Measurements from ENCODE around the gene CDH4. TPM values are rescaled to one million over a fixed set of nuclear protein-coding genes. Genes with fewer than 3 reads are reported as not detected.

CDH4 gene
- total and polyA plus RNA-seq, 2 of the 4 experiments (the other 2 are of a cell fraction), result 1.6 to 3.5 TPM

- H3K4me3 ChIP-seq (ENCODE audit: insufficient read depth, low read depth, low read length), result no peak overlapping the region
- H3K27me3 ChIP-seq (ENCODE audit: control insufficient read depth, insufficient read depth, low read length), result peaks cover 2% of the 10 kb centered on the region; the same call in 1 of the 2 replicates
- H2BK20ac ChIP-seq (ENCODE audit: low read depth, low read length), result no peak overlapping the region
- H2BK5ac ChIP-seq (ENCODE audit: low read depth, low read length, poor library complexity, severe bottlenecking), result no peak overlapping the region
- H2AK9ac ChIP-seq (replicated peaks; ENCODE audit: low read depth, low read length, poor library complexity), result no peak overlapping the region
- no peak overlapping the region for H2AK5ac ChIP-seq (ENCODE audit: low read depth, low read length)
- DNase-seq (no peak), ATAC-seq (ENCODE audit: low read depth) (no peak)
- no peak overlapping the region for H3K23ac ChIP-seq (ENCODE audit: low read depth, low read length)
- ChIA-PET CTCF (no interaction called here), POLR2A (ENCODE audit: unreplicated experiment) (no interaction called here)
- no TSS peak for BruUV-seq (replicated peaks)
- H3K56ac ChIP-seq (ENCODE audit: extremely low read depth, insufficient read depth, low read length), result no peak overlapping the region
- H3K9me1 ChIP-seq (ENCODE audit: insufficient read depth, low read length), result no peaks in the 10 kb centered on the region
- dilution Hi-C loops (cut with HindIII; ENCODE audit: low sequenced_read_pairs, unreplicated experiment), result no loop called here
- no peak overlapping the region for H3K18ac ChIP-seq (ENCODE audit: low read depth, low read length)
- WGBS, 2 experiments (ENCODE audit: extremely low coverage in 2 of 2, insufficient read length in 1 of 2), result no CpG with 5 or more reads among the region's 12 CpGs
- no peaks in the 10 kb centered on the region for H4K20me1 ChIP-seq (ENCODE audit: insufficient read depth, low read length)
- no peak overlapping the region for H4K91ac ChIP-seq (ENCODE audit: insufficient read depth, low read depth, low read length)
- H2BK15ac ChIP-seq (ENCODE audit: low read depth, low read length), result no peak overlapping the region
- no peak overlapping the region for H3K9ac ChIP-seq (ENCODE audit: low read depth, low read length)
- no peaks in the 10 kb centered on the region for H3K79me1 ChIP-seq (ENCODE audit: low read depth in 1 of 2, low read length in 2 of 2)
- no peak overlapping the region for H4K5ac ChIP-seq (ENCODE audit: low read depth, low read length)
- in situ Hi-C loops (cut with MboI; ENCODE audit: low sequenced_read_pairs), result no loop called here
- no peaks in the 10 kb centered on the region for H3K4me1 ChIP-seq (ENCODE audit: control insufficient read depth, insufficient read depth, low read length)
- H2BK120ac ChIP-seq (ENCODE audit: low read depth, low read length), result no peak overlapping the region
- no peaks in the 10 kb centered on the region for H3K9me3 ChIP-seq (ENCODE audit: control insufficient read depth, insufficient read depth, low read length)
- no peak overlapping the region for H3K4ac ChIP-seq (ENCODE audit: low read depth, low read length)
- TF ChIP-seq FOS (IDR thresholded peaks at IDR 0.05; ENCODE audit: low read depth, low read length) (no peak), NFE2L2 (IDR thresholded peaks at IDR 0.05; ENCODE audit: low read depth, low read length) (no peak), RCOR1 (IDR thresholded peaks at IDR 0.05; ENCODE audit: insufficient replicate concordance, low read length) (no peak), CTCF (conservative IDR thresholded peaks at IDR 0.05; ENCODE audit: low read depth, low read length) (no peak), MXI1 (IDR thresholded peaks at IDR 0.05; ENCODE audit: borderline replicate concordance, low read depth, low read length) (no peak), RAD21 (IDR thresholded peaks at IDR 0.05; ENCODE audit: low read length) (no peak), MAFK (IDR thresholded peaks at IDR 0.05; ENCODE audit: low read depth, low read length) (no peak), RFX5 (IDR thresholded peaks at IDR 0.05; ENCODE audit: low read depth, low read length) (no peak), MAZ (IDR thresholded peaks at IDR 0.05; ENCODE audit: borderline replicate concordance, low read depth, low read length) (no peak), POLR2A (IDR thresholded peaks at IDR 0.05; ENCODE audit: low read depth, low read length) (no peak), BHLHE40 (IDR thresholded peaks at IDR 0.05; ENCODE audit: low read depth, low read length) (no peak), SMC3 (IDR thresholded peaks at IDR 0.05; ENCODE audit: low read depth, low read length) (no peak), CHD1 (IDR thresholded peaks at IDR 0.05; ENCODE audit: low read depth, low read length) (no peak), CEBPB (IDR thresholded peaks at IDR 0.05; ENCODE audit: low read depth, low read length) (no peak), ELK1 (IDR thresholded peaks at IDR 0.05; ENCODE audit: borderline replicate concordance, low read depth, low read length) (no peak)
- TF ChIP-seq, protein P1, sequence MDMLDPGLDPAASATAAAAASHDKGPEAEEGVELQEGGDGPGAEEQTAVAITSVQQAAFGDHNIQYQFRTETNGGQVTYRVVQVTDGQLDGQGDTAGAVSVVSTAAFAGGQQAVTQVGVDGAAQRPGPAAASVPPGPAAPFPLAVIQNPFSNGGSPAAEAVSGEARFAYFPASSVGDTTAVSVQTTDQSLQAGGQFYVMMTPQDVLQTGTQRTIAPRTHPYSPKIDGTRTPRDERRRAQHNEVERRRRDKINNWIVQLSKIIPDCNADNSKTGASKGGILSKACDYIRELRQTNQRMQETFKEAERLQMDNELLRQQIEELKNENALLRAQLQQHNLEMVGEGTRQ (IDR thresholded peaks at IDR 0.05; ENCODE audit: low read depth, low read length), result no peak
- H2AFZ ChIP-seq (replicated peaks; ENCODE audit: low read length, poor library complexity), result no peak overlapping the region
- H3K36me3 ChIP-seq (ENCODE audit: control insufficient read depth, insufficient read depth, low read length), result no peaks in the 10 kb centered on the region
- no peak overlapping the region for H3K27ac ChIP-seq (ENCODE audit: insufficient read depth, low read length)
- intact Hi-C loops (cut with micrococcal nuclease), result no loop called here
- no peak overlapping the region for H3K4me2 ChIP-seq (ENCODE audit: low read depth, low read length)
- no peak overlapping the region for H3K14ac ChIP-seq (replicated peaks; ENCODE audit: low read depth, low read length)
- H4K8ac ChIP-seq (ENCODE audit: low read depth in 2 of 2, low read length in 2 of 2), result no peak overlapping the region
These were observed 514.0 kb downstream of the CDH4 start for GRCh38 chr20:61765871-61766654.

All from IMR-90 (cell line).